Activated gamma-delta T cell treated with Interleukin-2 at 50 U/mL for 16 hours (primary cell): ENCODE results near the gene CHRDL2.
"Not testable (repeated sequence)": the region's sequence is repeated elsewhere in the genome, so short reads cannot be mapped to it uniquely, and the experiment has no call there.

ENCODE experiments used
- DNase-seq: peaks from one replicate; pipeline ENCODE4 v3.0.0-alpha.2; 2020

The CHRDL2 gene

GRCh38 chr11:74669211-74670160 lies 61.7 kb downstream of the CHRDL2 start:
- no peak for DNase-seq

GRCh38 chr11:74663315-74663714 lies 67.9 kb downstream of the CHRDL2 start:
- DNase-seq, result no peak

- DNase-seq, result no peak
These were observed 68.6 kb downstream of the CHRDL2 start for GRCh38 chr11:74662487-74663103.

- not testable (repeated sequence) for DNase-seq
These were observed 72.1 kb downstream of the CHRDL2 start for GRCh38 chr11:74659124-74659523.

GRCh38 chr11:74654976-74655375 lies 76.2 kb downstream of the CHRDL2 start:
- no peak for DNase-seq

GRCh38 chr11:74650498-74650897 lies 80.7 kb downstream of the CHRDL2 start:
- no peak for DNase-seq

GRCh38 chr11:74648894-74649293 lies 82.3 kb downstream of the CHRDL2 start:
- DNase-seq, result no peak

- no peak for DNase-seq
These were observed 83.4 kb downstream of the CHRDL2 start for GRCh38 chr11:74647831-74648230.

GRCh38 chr11:74647404-74647803 lies 83.8 kb downstream of the CHRDL2 start:
- DNase-seq, result no peak

GRCh38 chr11:74646954-74647353 lies 84.3 kb downstream of the CHRDL2 start:
- no peak for DNase-seq
